GM12878 (cell line): ENCODE results near the gene MOG. TPM values are rescaled to one million over a fixed set of nuclear protein-coding genes. Genes with fewer than 3 reads are reported as not detected.

ENCODE experiments used
- ATAC-seq: fragments of 200-7000 bp; cut with Tn5 transposase; 3 replicates; pipeline ENCODE4 v1.9.1; 2020; ENCODE audit warnings: mild to moderate bottlenecking, moderate library complexity
- BruUV-seq: library from RNA; stranded (reverse); fragments of 400-500 nt; replicated peaks from 2 replicates; lab custom pipeline; 2021; lab: Mats Ljungman, UMichigan
- CTCF ChIA-PET: fragments of 300-600 bp; sonication (Branson Sonifier 250); formaldehyde crosslinking; extraction: SDS; loops from one replicate; lab custom pipeline; 2021; ENCODE audit warnings: inconsistent platforms; lab: Yijun Ruan, JAX
- POLR2A ChIA-PET: fragments of 350-600 bp; formaldehyde crosslinking; extraction: SDS; loops from one replicate; lab custom pipeline; 2021; ENCODE audit warnings: inconsistent platforms; lab: Charles Lee
- RAD21 ChIA-PET: fragments of 300-600 bp; sonication (Branson Sonifier 250); formaldehyde crosslinking; loops from one replicate; lab custom pipeline; 2023; ENCODE audit warnings: antibody characterized with exemption; ENCODE audit not compliant: unreplicated experiment; lab: Charles Lee
- SMC1A ChIA-PET: fragments of 300-600 bp; sonication (Branson Sonifier 250); formaldehyde crosslinking; loops from one replicate; lab custom pipeline; 2023; ENCODE audit not compliant: unreplicated experiment, uncharacterized antibody; lab: Charles Lee
- DNase-seq: peaks from one replicate; pipeline ENCODE4 v3.0.0-alpha.2; 2011; ENCODE audit warnings: low read depth, low spot score
- FAIRE-seq: peaks from 3 replicates; lab custom pipeline; 2011; peaks lifted over from hg19 to GRCh38; lab: Jason Lieb, UNC
- H2AFZ ChIP-seq: 2 replicates; pipeline ENCODE4 v1.6.0; 2011; ENCODE audit warnings: low read depth, low read length, control low read depth; ENCODE audit not compliant: control insufficient read depth
- H3K27ac ChIP-seq: 2 replicates; pipeline ENCODE4 v1.5.1; 2011; ENCODE audit warnings: control low read depth; ENCODE audit not compliant: control insufficient read depth, insufficient read depth
- H3K27me3 ChIP-seq, 2 experiments: replicated peaks in 1 of 2; 2 replicates each; pipeline versions ENCODE4 v1.6.0 to v1.6.1; 2011; ENCODE audit warnings: low read length in 1 of 2; ENCODE audit not compliant: control insufficient read depth in 2 of 2, insufficient read depth in 2 of 2
- H3K36me3 ChIP-seq, 2 experiments: 2 replicates each; pipeline ENCODE4 v1.5.1; 2011; ENCODE audit warnings: low read length in 1 of 2; ENCODE audit not compliant: control insufficient read depth in 2 of 2, insufficient read depth in 2 of 2
- H3K4me1 ChIP-seq: 2 replicates; pipeline ENCODE4 v1.6.1; 2011; ENCODE audit warnings: mild to moderate bottlenecking, low read length, moderate library complexity, mixed read lengths; ENCODE audit not compliant: control insufficient read depth, insufficient read depth
- H3K4me2 ChIP-seq: 2 replicates; pipeline ENCODE4 v1.6.0; 2011; ENCODE audit warnings: control low read depth; ENCODE audit not compliant: control insufficient read depth, insufficient read depth
- H3K4me3 ChIP-seq: fragments of 200-600 bp; sonication (generic); 2 replicates; pipeline ENCODE4 v1.5.1; 2016
- H3K79me2 ChIP-seq: 2 replicates; pipeline ENCODE4 v1.6.0; 2011; ENCODE audit warnings: low read length; ENCODE audit not compliant: control insufficient read depth, insufficient read depth
- H3K9ac ChIP-seq: 2 replicates; pipeline ENCODE4 v1.8.0; 2011; ENCODE audit warnings: low read length, control low read depth, mixed read lengths; ENCODE audit not compliant: control insufficient read depth, insufficient read depth
- H3K9me3 ChIP-seq: replicated peaks from 3 replicates; pipeline ENCODE4 v1.5.1; 2011; ENCODE audit warnings: mild to moderate bottlenecking, low read length; ENCODE audit not compliant: control insufficient read depth, insufficient read depth
- H4K20me1 ChIP-seq: 2 replicates; pipeline ENCODE4 v1.6.0; 2011; ENCODE audit not compliant: control insufficient read depth, insufficient read depth
- CTCF ChIP-seq, 3 experiments: IDR thresholded peaks in 2 of 3; conservative IDR thresholded peaks in 1 of 3; 2 replicates each; pipeline ENCODE4 v1.5.1; 2011; ENCODE audit warnings: low read depth in 3 of 3, low read length in 3 of 3, mild to moderate bottlenecking in 3 of 3, control low read depth in 2 of 3, moderate library complexity in 2 of 3, inconsistent platforms in 1 of 3, mixed read lengths in 1 of 3; ENCODE audit not compliant: control insufficient read depth in 2 of 3, insufficient read depth in 1 of 3; ENCODE audit errors: extremely low read depth in 1 of 3
- GABPA ChIP-seq: IDR thresholded peaks from 2 replicates; pipeline ENCODE4 v1.6.1; 2014; ENCODE audit warnings: antibody characterized with exemption, low read depth, mild to moderate bottlenecking, inconsistent platforms
- HDAC6 ChIP-seq: fragments of 200-600 bp; sonication (generic); IDR thresholded peaks from one replicate; pipeline ENCODE4 v1.8.0; 2017; ENCODE audit warnings: antibody characterized with exemption; ENCODE audit not compliant: unreplicated experiment
- KAT2A ChIP-seq: conservative IDR thresholded peaks from 2 replicates; pipeline ENCODE4 v1.6.1; 2011; ENCODE audit warnings: low read depth, low read length; ENCODE audit not compliant: control insufficient read depth
- MXI1 ChIP-seq: fragments of 150-350 bp; IDR thresholded peaks from 2 replicates; pipeline ENCODE4 v1.6.1; 2011; ENCODE audit warnings: low read depth, mild to moderate bottlenecking, inconsistent platforms, low read length, improper control_type of control experiment
- NFYA ChIP-seq: IDR thresholded peaks from 2 replicates; pipeline ENCODE4 v1.6.1; 2011; ENCODE audit warnings: low read depth, mild to moderate bottlenecking, low read length, improper control_type of control experiment, borderline replicate concordance
- NRF1 ChIP-seq: conservative IDR thresholded peaks from 2 replicates; pipeline ENCODE4 v1.6.1; 2011; ENCODE audit warnings: mild to moderate bottlenecking, low read depth, low read length, improper control_type of control experiment
- RAD21 ChIP-seq: IDR thresholded peaks from 2 replicates; pipeline ENCODE4 v1.6.1; 2011; ENCODE audit warnings: mild to moderate bottlenecking, low read depth, low read length, moderate library complexity; ENCODE audit not compliant: insufficient read depth
- RAD51 ChIP-seq: fragments of 450-650 bp; IDR thresholded peaks from 2 replicates; pipeline ENCODE4 v1.6.1; 2016; ENCODE audit warnings: moderate library complexity, mild to moderate bottlenecking, inconsistent platforms
- ZNF274 ChIP-seq: IDR thresholded peaks from one replicate; pipeline ENCODE4 v1.8.0; 2011; ENCODE audit not compliant: insufficient read length, insufficient read depth
- WGBS: methylation state at CpG from one replicate; pipeline ENCODE4 v1.1.6; 2016; ENCODE audit warnings: low lambda C conversion rate; ENCODE audit not compliant: insufficient replicate concordance, insufficient coverage; ENCODE audit errors: missing lambda C conversion rate; 5-methylcytosine and 5-hydroxymethylcytosine counted together
- in situ Hi-C: fragments of 300-500 bp; cut with MboI; formaldehyde crosslinking; loops from 9 replicates; pipeline ENCODE4 v1.14.3; 2018; ENCODE audit warnings: mixed read lengths
- intact Hi-C: fragments of 100-400 bp; cut with micrococcal nuclease; formaldehyde crosslinking; loops from one replicate; pipeline ENCODE4 v1.14.2; 2022; ENCODE audit not compliant: unreplicated experiment
- polyA plus RNA-seq, 11 experiments: library from polyadenylated mRNA; depleted of rRNA in 4 of 11; unstranded in 6 of 11; stranded (reverse) in 5 of 11; fragments of >200 nt; fragmentation: Nextera tagmentation in 4 of 11; fragmentation: Illumina TruSeq in 1 of 11; extraction: Ambion mirVana in 4 of 11; extraction: Trizol in 1 of 11; gene quantifications; 1 replicate in 1 of 11; 2 replicates in 10 of 11; pipeline versions ENCODE4 v1.2.1 to v1.2.3, GENCODE V29; 2011 to 2016; ENCODE audit warnings: inconsistent platforms in 2 of 11, missing spikeins in 2 of 11, low read depth in 1 of 11
- total RNA-seq, 4 experiments: library from RNA; depleted of rRNA in 3 of 4; stranded (reverse); fragments of >200 nt in 3 of 4; fragmentation: Illumina TruSeq in 1 of 4; extraction: Trizol in 1 of 4; gene quantifications; 2 replicates each; pipeline versions ENCODE4 v1.2.1 to v1.2.3, GENCODE V29; 2013 to 2021

Gene MOG
- total and polyA plus RNA-seq, 10 of the 15 experiments (the other 5 are each of a cell fraction or from before 2014, with no cell fraction given), result not detected

GRCh38 chr6:29631209-29631810 lies 25.6 kb upstream of the MOG start:
- in situ Hi-C loops (no loop called here), intact Hi-C loops (no loop called here)
- Histone ChIP-seq H3K4me2 (no peak overlapping the region), H3K79me2 (no peaks in the 10 kb centered on the region), H2AFZ (no peak overlapping the region), H3K36me3 (no peaks in the 10 kb centered on the region), H4K20me1 (no peaks in the 10 kb centered on the region), H3K27ac (no peak overlapping the region), H3K9me3 (no peaks in the 10 kb centered on the region), H3K4me1 (peaks cover 16% of the 10 kb centered on the region)
- FAIRE-seq, result no peak
- ChIA-PET CTCF (interaction anchor here (1.6 to 1.8 kb wide), 2 partner anchors 17 to 22 kb away, joined by 4 to 11 read pairs; no protein-coding TSS in a partner anchor), RAD21 (no interaction called here)
- BruUV-seq, result no TSS peak
- TF ChIP-seq HDAC6, result no peak
- TF ChIP-seq RAD21, result no peak
- TF ChIP-seq GABPA, result no peak
- TF ChIP-seq RAD51, result no peak
- no peak for TF ChIP-seq MXI1
- no peak for TF ChIP-seq NFYA
- no peak for TF ChIP-seq NRF1
- no peak for TF ChIP-seq KAT2A
- no peak for TF ChIP-seq ZNF274
- no peak for TF ChIP-seq CTCF (IDR thresholded peaks at IDR 0.05 in 2 of 3, conservative IDR thresholded peaks at IDR 0.05 in 1 of 3; ENCODE audit: control insufficient read depth in 2 of 3, extremely low read depth in 1 of 3, insufficient read depth in 1 of 3, low read depth in 3 of 3, low read length in 3 of 3)
- TF ChIP-seq, all 136 proteins: peak for 0
- DNase-seq, result no peak
- H3K9ac ChIP-seq, result no peak overlapping the region
- ChIA-PET POLR2A (no interaction called here), SMC1A (no interaction called here)
- no peak for ATAC-seq
- H3K4me3 ChIP-seq, result no peak overlapping the region
- no peaks in the 10 kb centered on the region for H3K27me3 ChIP-seq
- WGBS, result 95% methylated on average over 13 of the region's 14 CpGs
